Calu3 (cell line): ENCODE data around the gene EEIG1. TPM values are rescaled to one million over a fixed set of nuclear protein-coding genes. Genes with fewer than 3 reads are reported as not detected.
A peak's percentile ranks its signal among the peaks of the same experiment; 100 is the strongest.

Experiments used
- BruUV-seq: library from RNA; stranded (reverse); fragments of 400-500 nt; replicated peaks from 2 replicates; lab custom pipeline; 2021; lab: Mats Ljungman, UMichigan
- CTCF ChIA-PET: fragments of 300-600 bp; sonication (Branson Sonifier 250); formaldehyde crosslinking; loops from one replicate; lab custom pipeline; 2022; ENCODE audit warnings: antibody characterized with exemption; lab: Charles Lee
- DNase-seq: peaks from one replicate; pipeline ENCODE4 v3.0.0; 2022
- H3K27ac Mint-ChIP-seq: one replicate; pipeline ENCODE4 v1.8.0; 2022; ENCODE audit warnings: mixed read lengths; ENCODE audit not compliant: unreplicated experiment
- H3K27me3 Mint-ChIP-seq: one replicate; pipeline ENCODE4 v1.8.0; 2022; ENCODE audit warnings: mixed read lengths; ENCODE audit not compliant: unreplicated experiment
- H3K36me3 Mint-ChIP-seq: one replicate; pipeline ENCODE4 v1.8.0; 2022; ENCODE audit warnings: mild to moderate bottlenecking, moderate library complexity, mixed read lengths; ENCODE audit not compliant: insufficient read depth, unreplicated experiment
- H3K4me1 Mint-ChIP-seq: one replicate; pipeline ENCODE4 v1.8.0; 2022; ENCODE audit warnings: mild to moderate bottlenecking, low read depth, mixed read lengths; ENCODE audit not compliant: unreplicated experiment
- H3K4me3 Mint-ChIP-seq: one replicate; pipeline ENCODE4 v1.8.0; 2022; ENCODE audit warnings: mild to moderate bottlenecking, low read depth, moderate library complexity, mixed read lengths; ENCODE audit not compliant: unreplicated experiment
- H3K9me3 Mint-ChIP-seq: one replicate; pipeline ENCODE4 v1.8.0; 2022; ENCODE audit warnings: low read depth, mixed read lengths; ENCODE audit not compliant: unreplicated experiment
- intact Hi-C: fragments of 100-400 bp; cut with micrococcal nuclease; formaldehyde crosslinking; loops from one replicate; pipeline ENCODE4 v1.10.0; 2022; ENCODE audit not compliant: unreplicated experiment
- total RNA-seq: library from RNA; stranded (reverse); gene quantifications from 2 replicates; pipeline ENCODE4 v1.2.3, GENCODE V29; 2022
- TF ChIP-seq, protein P1 (sequence below): fragments of 200-600 bp; IDR thresholded peaks from one replicate; pipeline ENCODE4 v1.8.0; 2022; ENCODE audit warnings: antibody characterized with exemption; ENCODE audit not compliant: unreplicated experiment

Gene EEIG1
- total RNA-seq, 1 experiment from 2014 or later: 84.6 TPM

DNA sequence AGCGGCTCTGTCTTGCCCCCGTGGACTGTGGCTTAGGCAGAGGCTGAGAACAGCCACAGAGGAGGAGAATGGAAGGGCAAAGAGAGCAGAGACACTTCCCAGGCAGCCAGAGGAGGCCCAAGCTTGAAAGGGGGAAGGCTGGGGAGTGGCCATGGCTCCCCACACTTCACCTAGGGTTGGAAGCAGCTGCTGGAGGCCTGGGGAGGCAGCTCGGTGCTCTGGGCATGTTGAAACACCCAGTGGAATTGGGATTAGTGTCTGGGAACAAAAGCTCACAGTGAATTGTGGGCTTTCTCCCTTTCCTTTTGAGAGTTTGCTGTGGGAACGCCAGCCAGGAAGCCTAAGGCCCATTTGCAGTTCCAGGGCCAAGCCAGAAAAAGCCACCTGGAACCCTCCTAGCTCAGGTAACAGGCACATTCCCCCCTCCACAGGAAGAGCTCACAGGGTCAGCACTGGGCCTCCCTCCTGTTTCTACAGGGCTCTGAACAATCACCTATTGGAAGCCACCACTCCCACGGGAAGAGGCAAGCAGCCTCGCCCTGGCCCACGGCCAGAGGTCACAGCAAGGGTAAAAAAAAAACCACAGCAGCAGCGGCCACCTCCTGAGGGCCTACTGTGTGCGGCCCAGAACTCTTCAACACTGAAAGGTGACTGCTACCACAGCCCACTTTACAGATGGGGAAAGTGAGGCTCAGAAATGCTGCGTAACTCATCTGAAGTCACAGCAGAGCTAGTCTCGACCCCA, 20.2 kb downstream of the EEIG1 start:
- intact Hi-C loops: no loop called here
- Mint-ChIP-seq H3K9me3 (no peaks in the 10 kb centered on the region), H3K4me1 (peaks cover 47% of the 10 kb centered on the region), H3K27me3 (no peaks in the 10 kb centered on the region), H3K36me3 (peaks cover 38% of the 10 kb centered on the region), H3K27ac (peak overlapping the region; percentile 71), H3K4me3 (peak overlapping the region; percentile 29)
- no peak for DNase-seq
- BruUV-seq: no TSS peak
- TF ChIP-seq, protein P1, sequence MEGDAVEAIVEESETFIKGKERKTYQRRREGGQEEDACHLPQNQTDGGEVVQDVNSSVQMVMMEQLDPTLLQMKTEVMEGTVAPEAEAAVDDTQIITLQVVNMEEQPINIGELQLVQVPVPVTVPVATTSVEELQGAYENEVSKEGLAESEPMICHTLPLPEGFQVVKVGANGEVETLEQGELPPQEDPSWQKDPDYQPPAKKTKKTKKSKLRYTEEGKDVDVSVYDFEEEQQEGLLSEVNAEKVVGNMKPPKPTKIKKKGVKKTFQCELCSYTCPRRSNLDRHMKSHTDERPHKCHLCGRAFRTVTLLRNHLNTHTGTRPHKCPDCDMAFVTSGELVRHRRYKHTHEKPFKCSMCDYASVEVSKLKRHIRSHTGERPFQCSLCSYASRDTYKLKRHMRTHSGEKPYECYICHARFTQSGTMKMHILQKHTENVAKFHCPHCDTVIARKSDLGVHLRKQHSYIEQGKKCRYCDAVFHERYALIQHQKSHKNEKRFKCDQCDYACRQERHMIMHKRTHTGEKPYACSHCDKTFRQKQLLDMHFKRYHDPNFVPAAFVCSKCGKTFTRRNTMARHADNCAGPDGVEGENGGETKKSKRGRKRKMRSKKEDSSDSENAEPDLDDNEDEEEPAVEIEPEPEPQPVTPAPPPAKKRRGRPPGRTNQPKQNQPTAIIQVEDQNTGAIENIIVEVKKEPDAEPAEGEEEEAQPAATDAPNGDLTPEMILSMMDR: no peak
- CTCF ChIA-PET: no interaction called here

DNA sequence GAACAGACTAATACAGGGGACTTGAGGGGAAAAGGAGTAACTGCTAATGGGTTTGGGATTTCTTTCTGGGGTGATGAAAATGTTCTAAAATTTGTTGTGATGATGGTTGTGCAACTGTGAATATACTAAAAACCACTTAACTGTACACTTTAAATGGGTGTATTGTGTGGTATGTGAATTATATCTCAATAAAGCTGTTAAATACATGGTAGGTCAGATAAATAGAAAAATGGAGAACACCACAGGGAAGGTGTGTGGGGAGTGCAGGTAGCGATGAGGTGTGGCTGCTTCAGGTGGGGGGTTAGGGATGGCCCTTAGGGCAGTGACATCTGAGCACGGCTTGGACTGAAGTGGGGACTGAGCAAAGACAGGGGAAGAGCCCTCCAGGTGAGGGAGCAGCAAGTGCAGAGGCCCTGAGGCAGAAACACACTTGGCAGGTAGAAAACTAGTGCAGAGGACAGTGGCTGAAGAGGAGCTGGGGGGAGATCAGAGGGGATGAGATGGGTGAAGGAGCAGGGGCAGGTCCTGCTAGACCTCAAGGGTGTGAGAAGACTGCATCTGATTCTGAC, 20.9 kb downstream of the EEIG1 start:
- Mint-ChIP-seq H3K36me3 (peaks cover 40% of the 10 kb centered on the region), H3K4me1 (peaks cover 47% of the 10 kb centered on the region), H3K27ac (peak overlapping the region; percentile 71), H3K9me3 (no peaks in the 10 kb centered on the region), H3K27me3 (no peaks in the 10 kb centered on the region), H3K4me3 (peak overlapping the region; percentile 29)
- DNase-seq: no peak
- intact Hi-C loops: no loop called here
- CTCF ChIA-PET: no interaction called here
- BruUV-seq: no TSS peak
- TF ChIP-seq, protein P1: no peak

DNA sequence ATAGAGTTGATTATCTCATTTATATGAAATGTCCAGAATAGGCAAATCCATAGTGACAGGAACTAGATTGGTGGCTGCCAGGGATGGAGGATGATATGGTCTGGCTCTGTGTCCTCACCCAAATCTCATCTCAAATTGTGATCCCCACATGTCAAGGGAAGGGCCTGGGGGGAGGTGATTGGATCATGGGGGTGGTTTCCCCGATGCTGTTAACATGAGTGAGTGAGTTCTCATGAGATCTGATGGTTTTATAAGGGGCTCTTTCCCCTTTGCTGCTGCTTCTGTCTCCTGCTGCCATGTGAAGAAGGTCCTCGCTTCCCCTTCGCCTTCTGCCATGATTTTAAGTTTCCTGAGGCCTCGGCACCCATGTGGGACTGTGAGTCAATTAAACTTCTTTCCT, 21.4 kb downstream of the EEIG1 start:
- intact Hi-C loops: no loop called here
- H3K4me1 Mint-ChIP-seq: peaks cover 52% of the 10 kb centered on the region
- H3K4me3 Mint-ChIP-seq: no peak overlapping the region
- no peaks in the 10 kb centered on the region for H3K27me3 Mint-ChIP-seq
- H3K27ac Mint-ChIP-seq: no peak overlapping the region
- H3K9me3 Mint-ChIP-seq: no peaks in the 10 kb centered on the region
- CTCF ChIA-PET: no interaction called here
- BruUV-seq: no TSS peak
- DNase-seq: no peak
- peaks cover 36% of the 10 kb centered on the region for H3K36me3 Mint-ChIP-seq
- TF ChIP-seq, protein P1: no peak

DNA sequence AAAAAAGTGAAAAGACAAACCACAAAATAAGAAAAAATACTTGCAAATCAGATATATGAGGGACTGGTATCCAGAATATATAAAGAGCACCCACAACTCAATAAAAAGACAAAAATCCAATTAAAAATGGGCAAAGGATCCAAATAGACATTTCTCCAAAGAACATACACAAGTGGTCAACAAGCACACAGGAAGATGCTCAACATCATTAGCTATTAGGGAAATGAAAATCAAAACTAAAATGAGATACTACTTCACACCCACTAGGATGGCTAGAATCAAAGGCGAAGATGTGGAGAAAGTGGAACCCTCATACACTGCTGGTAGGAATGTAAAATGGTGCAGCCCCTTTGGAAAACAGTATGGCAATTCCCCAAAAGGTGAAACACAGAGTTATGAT, 22.1 kb downstream of the EEIG1 start:
- Mint-ChIP-seq H3K27me3 (no peaks in the 10 kb centered on the region), H3K4me3 (no peak overlapping the region), H3K9me3 (no peaks in the 10 kb centered on the region), H3K27ac (no peak overlapping the region), H3K4me1 (peaks cover 55% of the 10 kb centered on the region), H3K36me3 (peaks cover 31% of the 10 kb centered on the region)
- DNase-seq: no peak
- TF ChIP-seq, protein P1: no peak
- BruUV-seq: no TSS peak
- intact Hi-C loops: no loop called here
- CTCF ChIA-PET: no interaction called here
